Loucy (cell line): ENCODE results near the gene TMEM200B.
"Not testable (repeated sequence)": the region's sequence is repeated elsewhere in the genome, so short reads cannot be mapped to it uniquely, and the experiment has no call there.

Experiments
- H2AFZ ChIP-seq: fragments of 200-600 bp; sonication (generic); 2 replicates; pipeline ENCODE4 v1.6.0; 2016; ENCODE audit warnings: antibody characterized with exemption, mild to moderate bottlenecking, low read length, moderate library complexity
- H3F3A ChIP-seq: fragments of 200-600 bp; 2 replicates; pipeline ENCODE4 v1.6.0; 2016; ENCODE audit warnings: antibody characterized with exemption, low read depth, mild to moderate bottlenecking
- H3K27me3 ChIP-seq: fragments of 200-600 bp; sonication (generic); 2 replicates; pipeline ENCODE4 v1.6.1; 2014; ENCODE audit warnings: low read length, mild to moderate bottlenecking; ENCODE audit not compliant: insufficient read depth, poor library complexity, severe bottlenecking
- H3K36me3 ChIP-seq: fragments of 200-600 bp; sonication (generic); 2 replicates; pipeline ENCODE4 v1.6.1; 2016; ENCODE audit warnings: low read length; ENCODE audit not compliant: insufficient read depth
- H3K4me1 ChIP-seq: fragments of 200-600 bp; sonication (generic); 2 replicates; pipeline ENCODE4 v1.5.1; 2014; ENCODE audit warnings: low read length, mild to moderate bottlenecking; ENCODE audit not compliant: insufficient read depth, poor library complexity, severe bottlenecking
- H3K4me2 ChIP-seq: fragments of 200-600 bp; sonication (generic); 2 replicates; pipeline ENCODE4 v1.6.0; 2014; ENCODE audit warnings: antibody characterized with exemption, low read length, low read depth, mild to moderate bottlenecking; ENCODE audit not compliant: poor library complexity, severe bottlenecking
- H3K4me3 ChIP-seq: fragments of 200-600 bp; sonication (generic); 2 replicates; pipeline ENCODE4 v1.5.1; 2014; ENCODE audit warnings: low read length, mild to moderate bottlenecking, mixed read lengths; ENCODE audit not compliant: poor library complexity, severe bottlenecking
- H3K79me2 ChIP-seq: fragments of 200-600 bp; sonication (generic); 2 replicates; pipeline ENCODE4 v1.6.1; 2014; ENCODE audit warnings: low read length; ENCODE audit not compliant: insufficient read depth
- H3K9ac ChIP-seq: fragments of 200-600 bp; sonication (generic); 2 replicates; pipeline ENCODE4 v1.6.0; 2014; ENCODE audit warnings: mild to moderate bottlenecking, low read depth, low read length, moderate library complexity; ENCODE audit not compliant: poor library complexity, severe bottlenecking
- H3K9me2 ChIP-seq: fragments of 200-600 bp; sonication (generic); replicated peaks from 2 replicates; pipeline ENCODE4 v1.6.1; 2016; ENCODE audit warnings: low read depth, low read length, mixed read lengths
- H3K9me3 ChIP-seq: fragments of 200-600 bp; sonication (generic); 2 replicates; pipeline ENCODE4 v1.6.1; 2014; ENCODE audit warnings: mild to moderate bottlenecking, antibody characterized with exemption, low read length, low read depth; ENCODE audit not compliant: insufficient read depth
- H4K20me1 ChIP-seq: fragments of 200-600 bp; sonication (generic); 2 replicates; pipeline ENCODE4 v1.6.0; 2014; ENCODE audit warnings: antibody characterized with exemption, low read length, mild to moderate bottlenecking; ENCODE audit not compliant: insufficient read depth, poor library complexity, severe bottlenecking
- CTCF ChIP-seq: fragments of 200-600 bp; sonication (generic); conservative IDR thresholded peaks from 2 replicates; pipeline ENCODE4 v1.5.1; 2014; ENCODE audit warnings: mild to moderate bottlenecking, antibody characterized with exemption, low read length
- EZH2phosphoT487 ChIP-seq: fragments of 200-600 bp; IDR thresholded peaks from 2 replicates; pipeline ENCODE4 v1.6.1; 2018; ENCODE audit warnings: antibody characterized with exemption, mild to moderate bottlenecking, moderate library complexity, borderline replicate concordance

TMEM200B gene

GRCh38 chr1:29096231-29096886 lies 27.3 kb downstream of the TMEM200B start:
- no peaks in the 10 kb centered on the region for H3K79me2 ChIP-seq
- no peak overlapping the region for H3K9ac ChIP-seq
- no peak overlapping the region for H3K4me2 ChIP-seq
- no peaks in the 10 kb centered on the region for H3K9me2 ChIP-seq
- H3F3A ChIP-seq: no peaks in the 10 kb centered on the region
- H3K27me3 ChIP-seq: no peaks in the 10 kb centered on the region
- H3K4me1 ChIP-seq: no peaks in the 10 kb centered on the region
- no peak overlapping the region for H2AFZ ChIP-seq
- no peak overlapping the region for H3K4me3 ChIP-seq
- peaks cover 31% of the 10 kb centered on the region; the same call in 1 of the 2 replicates for H3K36me3 ChIP-seq
- TF ChIP-seq CTCF: no peak
- TF ChIP-seq EZH2phosphoT487: no peak
- H4K20me1 ChIP-seq: no peaks in the 10 kb centered on the region
- no peaks in the 10 kb centered on the region for H3K9me3 ChIP-seq

DNA sequence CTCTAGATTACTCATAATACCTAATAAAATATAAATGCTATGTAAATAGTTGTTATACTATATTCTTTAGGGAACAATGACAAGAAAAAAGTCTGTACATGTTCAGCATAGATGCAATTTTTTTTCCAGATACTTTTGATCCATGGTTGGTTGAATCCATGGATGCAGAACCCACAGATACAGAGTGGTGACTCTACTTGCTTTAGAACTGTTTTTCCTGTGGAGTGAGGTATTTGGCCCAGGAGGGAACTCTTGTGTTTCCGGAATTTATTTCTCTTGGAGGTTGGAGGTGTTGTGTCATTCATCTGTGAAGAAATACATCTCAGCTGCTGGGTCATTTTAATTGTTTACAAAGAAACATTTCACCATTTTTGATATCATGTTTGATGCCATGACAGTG lies 28.7 kb downstream of the TMEM200B start:
- Histone ChIP-seq H2AFZ (no peak overlapping the region), H3K9me3 (no peaks in the 10 kb centered on the region), H3K4me2 (no peak overlapping the region), H3K4me1 (no peaks in the 10 kb centered on the region), H3K9me2 (no peaks in the 10 kb centered on the region), H3F3A (no peaks in the 10 kb centered on the region), H3K79me2 (no peaks in the 10 kb centered on the region), H3K4me3 (no peak overlapping the region), H4K20me1 (no peaks in the 10 kb centered on the region), H3K36me3 (peaks cover 29% of the 10 kb centered on the region; the same call in 1 of the 2 replicates), H3K9ac (no peak overlapping the region), H3K27me3 (no peaks in the 10 kb centered on the region)
- no peak for TF ChIP-seq CTCF

DNA sequence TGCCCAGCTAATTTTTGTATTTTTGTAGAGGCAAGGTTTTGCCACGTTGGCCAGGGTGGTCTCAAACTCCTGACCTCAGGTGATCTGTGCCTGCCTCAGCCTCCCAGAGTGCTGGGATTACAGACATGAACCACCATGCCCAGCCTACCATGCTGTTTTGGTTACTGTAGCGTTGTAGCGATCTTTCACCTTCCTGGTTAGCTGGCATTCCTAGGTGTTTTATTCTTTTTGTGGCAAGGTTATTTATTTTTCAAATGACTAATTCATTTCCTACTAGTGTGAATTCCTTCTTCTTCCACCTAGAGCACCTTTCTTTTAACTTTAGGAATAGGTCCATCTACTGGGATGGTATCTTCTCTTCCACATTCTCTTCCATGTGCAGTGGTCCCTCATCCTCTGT lies 29.3 kb downstream of the TMEM200B start:
- Histone ChIP-seq H3K9ac (no peak overlapping the region), H3F3A (no peaks in the 10 kb centered on the region), H3K36me3 (peaks cover 24% of the 10 kb centered on the region; the same call in 1 of the 2 replicates), H3K4me1 (no peaks in the 10 kb centered on the region), H3K4me3 (no peak overlapping the region), H3K27me3 (no peaks in the 10 kb centered on the region), H3K4me2 (no peak overlapping the region), H4K20me1 (no peaks in the 10 kb centered on the region), H3K9me3 (no peaks in the 10 kb centered on the region), H2AFZ (no peak overlapping the region), H3K9me2 (no peaks in the 10 kb centered on the region), H3K79me2 (no peaks in the 10 kb centered on the region)
- no peak for TF ChIP-seq CTCF
- no peak for TF ChIP-seq EZH2phosphoT487

DNA sequence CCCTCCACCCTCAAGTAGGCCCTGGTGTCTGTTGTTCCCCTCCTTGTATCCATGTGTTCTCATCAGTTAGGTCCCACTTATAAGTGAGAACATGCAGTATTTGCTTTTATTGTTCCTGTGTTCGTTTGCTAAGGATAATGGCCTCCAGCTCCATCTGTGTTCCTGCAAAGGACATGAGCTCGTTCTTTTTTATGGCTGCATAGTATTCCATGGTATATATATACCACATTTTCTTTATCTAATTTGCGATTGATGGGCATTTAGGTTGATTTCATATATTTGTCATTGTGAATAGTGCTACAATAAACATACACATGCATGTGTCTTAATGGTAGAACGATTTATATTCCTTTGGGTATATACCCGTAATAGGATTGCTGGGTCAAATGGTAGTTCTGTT lies 31.0 kb downstream of the TMEM200B start:
- not testable (repeated sequence) for H3K79me2 ChIP-seq, H3K9me2 ChIP-seq, H3K4me2 ChIP-seq, H2AFZ ChIP-seq, H3K9me3 ChIP-seq, H4K20me1 ChIP-seq, H3K4me3 ChIP-seq, H3K27me3 ChIP-seq, H3K9ac ChIP-seq, H3F3A ChIP-seq, H3K4me1 ChIP-seq
- H3K36me3 ChIP-seq: peaks cover 18% of the 10 kb centered on the region; the same call in 1 of the 2 replicates
